Osteocyte (in vitro differentiated cells): ENCODE results near the gene ZNF839. TPM values are rescaled to one million over a fixed set of nuclear protein-coding genes. Genes with fewer than 3 reads are reported as not detected.

Experiments used
- DNase-seq: peaks from one replicate; pipeline ENCODE4 v3.0.0; 2021; ENCODE audit warnings: mixed read lengths; ENCODE audit not compliant: unreplicated experiment; ENCODE audit errors: extremely low spot score
- H3K27ac Mint-ChIP-seq: one replicate; pipeline ENCODE4 v1.8.0; 2021; ENCODE audit warnings: mild to moderate bottlenecking, mixed read lengths; ENCODE audit not compliant: unreplicated experiment
- H3K27me3 Mint-ChIP-seq: one replicate; pipeline ENCODE4 v1.8.0; 2021; ENCODE audit warnings: mixed read lengths; ENCODE audit not compliant: unreplicated experiment
- H3K36me3 Mint-ChIP-seq: one replicate; pipeline ENCODE4 v1.8.0; 2021; ENCODE audit warnings: mixed read lengths; ENCODE audit not compliant: unreplicated experiment
- H3K4me1 Mint-ChIP-seq: one replicate; pipeline ENCODE4 v1.8.0; 2021; ENCODE audit warnings: mixed read lengths; ENCODE audit not compliant: unreplicated experiment
- H3K4me3 Mint-ChIP-seq: one replicate; pipeline ENCODE4 v1.8.0; 2021; ENCODE audit warnings: mild to moderate bottlenecking, moderate library complexity, mixed read lengths; ENCODE audit not compliant: unreplicated experiment
- H3K9me3 Mint-ChIP-seq: one replicate; pipeline ENCODE4 v1.8.0; 2021; ENCODE audit warnings: mixed read lengths; ENCODE audit not compliant: unreplicated experiment
- total RNA-seq: library from RNA; stranded (reverse); gene quantifications from 2 replicates; pipeline ENCODE4 v1.2.1, GENCODE V29; 2021
- TF ChIP-seq, protein P1 (sequence below): fragments of 200-600 bp; sonication (generic); IDR thresholded peaks from 2 replicates; pipeline ENCODE4 v1.5.0; 2021; ENCODE audit warnings: antibody characterized with exemption, mild to moderate bottlenecking, moderate library complexity

ZNF839 gene
- total RNA-seq, 1 donor from 2014 or later: 10.1 TPM

- no peak overlapping the region for H3K4me3 Mint-ChIP-seq
- H3K9me3 Mint-ChIP-seq: no peaks in the 10 kb centered on the region
- no peak for DNase-seq
- peak overlapping the region; percentile 84 for H3K27ac Mint-ChIP-seq
- no peaks in the 10 kb centered on the region for H3K27me3 Mint-ChIP-seq
- peaks cover 2% of the 10 kb centered on the region for H3K36me3 Mint-ChIP-seq
- TF ChIP-seq, protein P1, sequence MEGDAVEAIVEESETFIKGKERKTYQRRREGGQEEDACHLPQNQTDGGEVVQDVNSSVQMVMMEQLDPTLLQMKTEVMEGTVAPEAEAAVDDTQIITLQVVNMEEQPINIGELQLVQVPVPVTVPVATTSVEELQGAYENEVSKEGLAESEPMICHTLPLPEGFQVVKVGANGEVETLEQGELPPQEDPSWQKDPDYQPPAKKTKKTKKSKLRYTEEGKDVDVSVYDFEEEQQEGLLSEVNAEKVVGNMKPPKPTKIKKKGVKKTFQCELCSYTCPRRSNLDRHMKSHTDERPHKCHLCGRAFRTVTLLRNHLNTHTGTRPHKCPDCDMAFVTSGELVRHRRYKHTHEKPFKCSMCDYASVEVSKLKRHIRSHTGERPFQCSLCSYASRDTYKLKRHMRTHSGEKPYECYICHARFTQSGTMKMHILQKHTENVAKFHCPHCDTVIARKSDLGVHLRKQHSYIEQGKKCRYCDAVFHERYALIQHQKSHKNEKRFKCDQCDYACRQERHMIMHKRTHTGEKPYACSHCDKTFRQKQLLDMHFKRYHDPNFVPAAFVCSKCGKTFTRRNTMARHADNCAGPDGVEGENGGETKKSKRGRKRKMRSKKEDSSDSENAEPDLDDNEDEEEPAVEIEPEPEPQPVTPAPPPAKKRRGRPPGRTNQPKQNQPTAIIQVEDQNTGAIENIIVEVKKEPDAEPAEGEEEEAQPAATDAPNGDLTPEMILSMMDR: no peak
- H3K4me1 Mint-ChIP-seq: peaks cover 34% of the 10 kb centered on the region
Observed at GRCh38 chr14:102279282-102279681, 40.3 kb upstream of the ZNF839 start.

DNA sequence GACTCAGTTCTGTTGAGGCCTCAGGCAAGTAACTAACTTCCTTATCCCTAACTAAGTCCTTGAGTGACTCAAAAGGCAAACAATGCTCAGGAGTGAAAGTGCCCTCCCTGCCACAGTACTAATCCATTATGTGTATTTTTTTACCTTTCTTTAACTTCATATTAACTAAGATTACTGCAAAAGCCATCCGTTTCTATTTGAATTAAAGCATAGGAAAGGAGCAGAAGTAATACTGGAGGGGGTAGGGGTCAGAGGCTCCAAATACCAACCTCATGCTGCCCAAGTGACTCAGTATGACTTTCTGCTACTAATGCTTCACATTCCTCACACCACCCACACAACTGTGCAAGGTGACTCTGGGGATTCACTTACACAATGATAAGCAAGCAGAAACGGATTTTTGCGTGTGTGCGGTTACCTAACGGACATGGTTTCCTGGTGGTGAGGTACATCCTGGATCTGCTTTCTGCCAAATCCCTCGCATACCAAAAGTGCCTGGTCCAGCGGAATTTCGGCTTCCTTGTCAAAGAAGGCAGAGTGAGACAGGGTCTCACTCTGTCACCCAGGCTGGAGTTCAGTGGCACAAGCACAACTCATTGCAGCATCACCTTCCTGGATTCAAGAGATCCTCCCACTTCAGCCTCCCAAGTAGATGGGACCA is 39.7 kb upstream of the ZNF839 start:
- Mint-ChIP-seq H3K4me3 (peak overlapping the region; percentile 32), H3K27me3 (no peaks in the 10 kb centered on the region), H3K9me3 (no peaks in the 10 kb centered on the region), H3K36me3 (peaks cover 2% of the 10 kb centered on the region), H3K27ac (peak overlapping the region; percentile 84), H3K4me1 (peaks cover 34% of the 10 kb centered on the region)
- TF ChIP-seq, protein P1: no peak
- DNase-seq: no peak

DNA sequence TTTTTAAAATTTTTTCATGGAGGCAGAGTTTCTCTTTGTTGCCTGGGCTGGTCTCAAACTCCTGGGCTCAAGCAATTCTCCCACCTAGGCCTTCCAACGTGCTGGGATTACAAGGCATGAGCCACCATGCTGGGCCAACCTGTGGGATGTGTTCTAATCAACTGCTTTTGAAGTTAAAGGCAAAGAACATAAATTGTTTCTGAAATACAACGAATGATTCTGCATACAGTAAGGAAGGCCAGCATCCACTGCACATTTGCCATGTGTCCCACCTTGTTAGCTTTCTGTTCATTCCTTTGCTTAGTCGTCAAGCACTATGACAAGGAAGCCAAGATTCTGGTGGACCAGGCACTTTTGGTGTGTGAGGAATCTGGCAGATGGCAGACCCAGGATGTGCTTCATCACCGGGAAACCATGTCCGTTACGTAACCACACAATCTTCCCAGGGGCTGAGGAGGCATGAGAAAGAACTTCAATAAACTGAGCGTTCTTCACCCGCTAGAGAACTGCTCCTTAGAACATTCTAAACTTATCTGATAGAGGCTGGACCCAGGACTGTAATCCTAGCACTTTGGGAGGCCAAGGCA is 39.1 kb upstream of the ZNF839 start:
- TF ChIP-seq, protein P1: no peak
- no peaks in the 10 kb centered on the region for H3K27me3 Mint-ChIP-seq
- H3K4me1 Mint-ChIP-seq: peaks cover 34% of the 10 kb centered on the region
- H3K36me3 Mint-ChIP-seq: no peaks in the 10 kb centered on the region
- H3K4me3 Mint-ChIP-seq: peak overlapping the region; percentile 32
- H3K27ac Mint-ChIP-seq: peak overlapping the region; percentile 84
- H3K9me3 Mint-ChIP-seq: no peaks in the 10 kb centered on the region
- DNase-seq: no peak

DNA sequence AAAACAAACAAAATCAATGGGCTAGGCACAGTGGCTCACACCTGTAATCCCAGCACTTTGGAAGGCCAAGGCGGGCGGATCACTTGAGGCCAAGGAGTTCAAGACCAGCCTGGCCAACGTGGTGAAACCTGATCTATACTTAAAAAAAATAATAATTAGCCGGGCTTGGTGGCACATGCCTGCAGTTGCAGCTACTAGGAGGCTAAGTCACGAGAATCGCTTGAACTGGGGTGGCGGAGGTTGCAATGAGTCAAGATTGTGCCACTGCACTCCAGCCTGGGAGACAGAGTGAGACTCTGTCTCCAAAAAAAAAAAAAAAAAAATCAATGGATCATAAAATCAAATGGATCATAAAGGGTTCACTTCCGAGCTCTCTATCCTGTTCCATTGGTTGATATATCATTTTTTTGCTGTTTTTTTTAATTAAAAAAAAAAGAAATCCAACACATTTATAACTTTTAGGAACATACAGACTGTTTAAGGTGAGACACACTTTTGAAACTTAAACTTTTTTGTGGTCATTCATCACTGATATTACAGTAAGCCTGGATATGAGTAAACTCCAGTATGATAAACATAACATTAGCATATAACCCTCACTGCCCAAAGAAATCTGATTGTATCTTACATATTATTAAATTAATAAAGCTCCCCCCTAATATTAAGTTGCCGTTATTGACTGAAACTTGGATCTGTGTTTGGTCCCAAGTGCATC is 36.6 kb upstream of the ZNF839 start:
- H3K4me1 Mint-ChIP-seq: peaks cover 28% of the 10 kb centered on the region
- no peaks in the 10 kb centered on the region for H3K9me3 Mint-ChIP-seq
- no peak overlapping the region for H3K4me3 Mint-ChIP-seq
- TF ChIP-seq, protein P1: no peak
- no peaks in the 10 kb centered on the region for H3K27me3 Mint-ChIP-seq
- no peak overlapping the region for H3K27ac Mint-ChIP-seq
- H3K36me3 Mint-ChIP-seq: no peaks in the 10 kb centered on the region
- no peak for DNase-seq

GRCh38 chr14:102283631-102284129 is 35.9 kb upstream of the ZNF839 start:
- no peaks in the 10 kb centered on the region for H3K36me3 Mint-ChIP-seq
- H3K27me3 Mint-ChIP-seq: no peaks in the 10 kb centered on the region
- TF ChIP-seq, protein P1: no peak
- H3K27ac Mint-ChIP-seq: no peak overlapping the region
- no peaks in the 10 kb centered on the region for H3K9me3 Mint-ChIP-seq
- DNase-seq: no peak
- H3K4me1 Mint-ChIP-seq: peaks cover 21% of the 10 kb centered on the region
- no peak overlapping the region for H3K4me3 Mint-ChIP-seq
